ENCODE data around the gene CELF4. TPM values are rescaled to one million over a fixed set of nuclear protein-coding genes. Genes with fewer than 3 reads are reported as not detected.

Gene CELF4
- polyA plus RNA-seq, 1 experiment, result not detected

- ChIA-PET POLR2A (interaction anchor here (0.6 kb wide), 1 partner anchor 66 kb away, joined by 4 read pairs; no protein-coding TSS in a partner anchor), CTCF (interaction anchor here (0.9 to 2.7 kb wide), 5 partner anchors 8 to 197 kb away, joined by 3 to 26 read pairs (median 5); no protein-coding TSS in a partner anchor)
- H3K27ac ChIP-seq (ENCODE audit: low read depth, low read length), result no peak overlapping the region
- no peaks in the 10 kb centered on the region for H3K9me3 ChIP-seq (ENCODE audit: control insufficient read depth, insufficient read depth, low read length)
- TF ChIP-seq CTCF (IDR thresholded peaks at IDR 0.05; ENCODE audit: low read depth, low read length), result no peak
- H3K4me3 ChIP-seq (ENCODE audit: low read depth, low read length), result no peak overlapping the region
- DNase-seq (ENCODE audit: low read depth, low spot score), result no peak
- peaks cover 19% of the 10 kb centered on the region for H3K27me3 ChIP-seq (ENCODE audit: control insufficient read depth, insufficient read depth, low read length)
Measured at GRCh38 chr18:37539236-37539635, 26.4 kb downstream of the CELF4 start.

- H3K27me3 ChIP-seq (ENCODE audit: control insufficient read depth, insufficient read depth, low read length), result peaks cover 24% of the 10 kb centered on the region
- H3K4me3 ChIP-seq (ENCODE audit: low read depth, low read length), result no peak overlapping the region
- ChIA-PET CTCF (interaction anchor here (0.9 to 2.7 kb wide), 5 partner anchors 85 to 194 kb away, joined by 3 to 26 read pairs (median 5); no protein-coding TSS in a partner anchor), POLR2A (no interaction called here)
- no peak for DNase-seq (ENCODE audit: low read depth, low spot score)
- no peaks in the 10 kb centered on the region for H3K9me3 ChIP-seq (ENCODE audit: control insufficient read depth, insufficient read depth, low read length)
- no peak overlapping the region for H3K27ac ChIP-seq (ENCODE audit: low read depth, low read length)
- TF ChIP-seq CTCF (IDR thresholded peaks at IDR 0.05; ENCODE audit: low read depth, low read length), result no peak
Measured at GRCh38 chr18:37538526-37539205, 26.9 kb downstream of the CELF4 start.

GRCh38 chr18:37537868-37538525, 27.6 kb downstream of the CELF4 start:
- CTCF ChIA-PET, result interaction anchor here (0.7 to 2.7 kb wide), 12 partner anchors 10 to 596 kb away, joined by 3 to 26 read pairs (median 4); no protein-coding TSS in a partner anchor
- Histone ChIP-seq H3K4me3 (ENCODE audit: low read depth, low read length) (no peak overlapping the region), H3K27me3 (ENCODE audit: control insufficient read depth, insufficient read depth, low read length) (peaks cover 25% of the 10 kb centered on the region), H3K9me3 (ENCODE audit: control insufficient read depth, insufficient read depth, low read length) (no peaks in the 10 kb centered on the region), H3K27ac (ENCODE audit: low read depth, low read length) (no peak overlapping the region)
- DNase-seq (ENCODE audit: low read depth, low spot score), result peak; percentile 13
- TF ChIP-seq CTCF (IDR thresholded peaks at IDR 0.05; ENCODE audit: low read depth, low read length), result peak; percentile 82
- POLR2A ChIA-PET, result interaction anchor here (0.6 kb wide), 1 partner anchor 20 kb away, joined by 4 read pairs; no protein-coding TSS in a partner anchor

GRCh38 chr18:37536656-37537055, 28.9 kb downstream of the CELF4 start:
- TF ChIP-seq CTCF (IDR thresholded peaks at IDR 0.05; ENCODE audit: low read depth, low read length), result no peak
- no peak for DNase-seq (ENCODE audit: low read depth, low spot score)
- no peak overlapping the region for H3K27ac ChIP-seq (ENCODE audit: low read depth, low read length)
- ChIA-PET CTCF (interaction anchor here (1.3 kb wide), 1 partner anchor 9 kb away, joined by 5 read pairs; no protein-coding TSS in a partner anchor), POLR2A (no interaction called here)
- peaks cover 25% of the 10 kb centered on the region for H3K27me3 ChIP-seq (ENCODE audit: control insufficient read depth, insufficient read depth, low read length)
- no peaks in the 10 kb centered on the region for H3K9me3 ChIP-seq (ENCODE audit: control insufficient read depth, insufficient read depth, low read length)
- H3K4me3 ChIP-seq (ENCODE audit: low read depth, low read length), result no peak overlapping the region

DNA sequence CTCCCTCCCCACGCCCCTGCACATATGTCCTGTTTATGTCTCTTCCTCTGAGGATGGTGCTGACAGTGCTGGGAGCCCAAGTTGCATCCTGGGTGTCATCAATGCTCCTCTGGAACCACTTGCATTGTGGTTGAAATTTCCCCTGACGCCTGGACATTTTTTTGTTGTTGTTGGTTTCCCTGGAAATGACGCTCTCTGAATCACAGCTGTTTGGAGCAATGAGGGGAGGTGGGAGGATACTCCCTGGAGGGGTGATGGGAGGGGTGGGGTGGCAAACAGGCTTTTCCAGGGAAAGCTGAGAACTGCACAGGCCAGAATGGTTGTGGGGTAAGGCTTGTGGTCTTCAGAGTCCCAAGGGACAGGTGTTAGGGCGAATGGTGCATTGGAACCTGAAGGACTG, 29.6 kb downstream of the CELF4 start:
- H3K27ac ChIP-seq (ENCODE audit: low read depth, low read length), result no peak overlapping the region
- ChIA-PET POLR2A (no interaction called here), CTCF (interaction anchor here (0.6 kb wide), 1 partner anchor 150 kb away, joined by 4 read pairs; no protein-coding TSS in a partner anchor)
- DNase-seq (ENCODE audit: low read depth, low spot score), result no peak
- peaks cover 25% of the 10 kb centered on the region for H3K27me3 ChIP-seq (ENCODE audit: control insufficient read depth, insufficient read depth, low read length)
- no peaks in the 10 kb centered on the region for H3K9me3 ChIP-seq (ENCODE audit: control insufficient read depth, insufficient read depth, low read length)
- H3K4me3 ChIP-seq (ENCODE audit: low read depth, low read length), result no peak overlapping the region
- TF ChIP-seq CTCF (IDR thresholded peaks at IDR 0.05; ENCODE audit: low read depth, low read length), result no peak

All from AG04450 (cell line).